WTC11 (cell line): ENCODE measurements around the gene SUPT3H.

Experiments
- CREB1 ChIP-seq: sonication (generic); formaldehyde crosslinking; IDR thresholded peaks from 2 replicates; pipeline ENCODE4 v1.8.0; 2023; ENCODE audit warnings: mild to moderate bottlenecking, missing genetic modification reagents
- CTCF ChIP-seq: fragments of 200-600 bp; IDR thresholded peaks from 2 replicates; pipeline ENCODE4 v1.8.0; 2022; ENCODE audit warnings: antibody characterized with exemption
- FOXJ3 ChIP-seq: sonication (generic); formaldehyde crosslinking; IDR thresholded peaks from 2 replicates; pipeline ENCODE4 v1.9.0; 2021; ENCODE audit warnings: missing genetic modification reagents, mild to moderate bottlenecking, borderline replicate concordance
- IRF1 ChIP-seq: sonication (generic); formaldehyde crosslinking; IDR thresholded peaks from 2 replicates; pipeline ENCODE4 v1.8.0; 2023; ENCODE audit warnings: missing genetic modification reagents
- USF2 ChIP-seq: sonication (generic); formaldehyde crosslinking; IDR thresholded peaks from 2 replicates; pipeline ENCODE4 v1.8.1; 2023; ENCODE audit warnings: mild to moderate bottlenecking, missing genetic modification reagents, moderate library complexity

- TF ChIP-seq CTCF (no peak), FOXJ3 (no peak), USF2 (no peak), IRF1 (CRISPR knock-in tag) (no peak), CREB1 (CRISPR knock-in tag) (no peak)
Measured at GRCh38 chr6:44972709-44973108, 405.0 kb downstream of the SUPT3H start.
